HEK293 (cell line): Measurements from ENCODE around the gene LMBRD2.

Experiments
- CTCF ChIA-PET: fragments of 350-600 bp; formaldehyde crosslinking; extraction: SDS; loops from one replicate; lab custom pipeline; 2021; ENCODE audit warnings: antibody characterized with exemption; lab: Yijun Ruan, JAX
- POLR2A ChIA-PET: fragments of 300-600 bp; formaldehyde crosslinking; extraction: SDS; loops from one replicate; lab custom pipeline; 2020; ENCODE audit warnings: antibody characterized with exemption, inconsistent platforms; lab: Yijun Ruan, JAX
- H3K27ac ChIP-seq: fragments of 200-500 bp; sonication (Bioruptor generic); 2 replicates; pipeline ENCODE4 v1.5.1; 2014; ENCODE audit warnings: low read depth, low read length, control low read depth, inconsistent platforms; ENCODE audit errors: extremely low read depth
- H3K36me3 ChIP-seq, 2 experiments: fragments of 200-500 bp in 1 of 2; sonication (Bioruptor generic) in 1 of 2; 1 replicate in 1 of 2; 2 replicates in 1 of 2; pipeline ENCODE4 v1.5.1; 2014 to 2017; ENCODE audit warnings: inconsistent platforms in 2 of 2, low read length in 2 of 2; ENCODE audit not compliant: control insufficient read depth in 2 of 2, insufficient read depth in 1 of 2
- H3K4me1 ChIP-seq: fragments of 200-500 bp; sonication (Bioruptor generic); 2 replicates; pipeline ENCODE4 v1.5.1; 2014; ENCODE audit warnings: mild to moderate bottlenecking, low read length, inconsistent platforms; ENCODE audit not compliant: control insufficient read depth, insufficient read depth
- H3K4me3 ChIP-seq: 2 replicates; pipeline ENCODE4 v1.5.1; 2011; ENCODE audit warnings: low read depth, mild to moderate bottlenecking, control low read depth, low read length, moderate library complexity
- H3K9me3 ChIP-seq: fragments of 200-500 bp; sonication (Bioruptor generic); 2 replicates; pipeline ENCODE4 v1.5.1; 2014; ENCODE audit warnings: low read depth, low read length, inconsistent platforms; ENCODE audit not compliant: control insufficient read depth, insufficient read depth
- EGR2 ChIP-seq: fragments of 450-650 bp; formaldehyde crosslinking; IDR thresholded peaks from 2 replicates; pipeline ENCODE4 v1.5.1; 2016; ENCODE audit warnings: low read depth, missing biosample characterization, missing genetic modification characterization
- IKZF3 ChIP-seq: fragments of 450-650 bp; IDR thresholded peaks from 2 replicates; pipeline ENCODE4 v1.5.0; 2018; ENCODE audit warnings: missing biosample characterization, mild to moderate bottlenecking, missing genetic modification characterization, moderate library complexity
- KLF9 ChIP-seq: fragments of 450-650 bp; formaldehyde crosslinking; IDR thresholded peaks from 2 replicates; pipeline ENCODE4 v1.5.1; 2016; ENCODE audit warnings: missing biosample characterization, missing genetic modification characterization, low read depth
- MZF1 ChIP-seq: fragments of 450-650 bp; formaldehyde crosslinking; IDR thresholded peaks from 2 replicates; pipeline ENCODE4 v1.5.1; 2017; ENCODE audit warnings: missing biosample characterization, missing genetic modification characterization, borderline replicate concordance
- PBX3 ChIP-seq: sonication (generic); formaldehyde crosslinking; IDR thresholded peaks from 2 replicates; pipeline ENCODE4 v1.8.1; 2022; ENCODE audit warnings: mild to moderate bottlenecking, moderate library complexity, missing genetic modification reagents
- ZNF223 ChIP-seq: fragments of 450-650 bp; formaldehyde crosslinking; IDR thresholded peaks from 2 replicates; pipeline ENCODE4 v1.5.1; 2016; ENCODE audit warnings: missing biosample characterization, missing genetic modification characterization
- ZNF274 ChIP-seq, 2 experiments: fragments of 200-500 bp in 1 of 2; fragments of 450-650 bp in 1 of 2; sonication (Bioruptor generic) in 1 of 2; formaldehyde crosslinking in 1 of 2; IDR thresholded peaks; 2 replicates each; pipeline versions ENCODE4 v1.5.1 to v1.6.1; 2014 to 2016; ENCODE audit warnings: borderline replicate concordance in 1 of 2, inconsistent platforms in 1 of 2, low read length in 1 of 2, missing biosample characterization in 1 of 2, missing genetic modification characterization in 1 of 2
- ZNF350 ChIP-seq: fragments of 450-650 bp; formaldehyde crosslinking; IDR thresholded peaks from 2 replicates; pipeline ENCODE4 v1.5.0; 2017; ENCODE audit warnings: missing biosample characterization, mild to moderate bottlenecking, missing genetic modification characterization
- ZNF473 ChIP-seq: fragments of 450-650 bp; formaldehyde crosslinking; IDR thresholded peaks from 2 replicates; pipeline ENCODE4 v1.5.1; 2017; ENCODE audit warnings: missing biosample characterization, missing genetic modification characterization
- ZNF514 ChIP-seq: fragments of 450-650 bp; formaldehyde crosslinking; IDR thresholded peaks from 2 replicates; pipeline ENCODE4 v1.5.1; 2016; ENCODE audit warnings: missing biosample characterization, missing genetic modification characterization
- ZNF549 ChIP-seq: fragments of 450-650 bp; IDR thresholded peaks from 2 replicates; pipeline ENCODE4 v1.5.1; 2018; ENCODE audit warnings: missing biosample characterization, missing genetic modification characterization, mild to moderate bottlenecking, inconsistent platforms, moderate library complexity
- ZNF561 ChIP-seq: fragments of 450-650 bp; IDR thresholded peaks from 2 replicates; pipeline ENCODE4 v1.5.1; 2018; ENCODE audit warnings: missing biosample characterization, missing genetic modification characterization, borderline replicate concordance
- ZNF596 ChIP-seq: fragments of 450-650 bp; IDR thresholded peaks from 2 replicates; pipeline ENCODE4 v1.5.0; 2018; ENCODE audit warnings: missing biosample characterization, mild to moderate bottlenecking, missing genetic modification characterization, moderate library complexity
- ZNF600 ChIP-seq: fragments of 450-650 bp; formaldehyde crosslinking; IDR thresholded peaks from 2 replicates; pipeline ENCODE4 v1.5.1; 2016; ENCODE audit warnings: missing biosample characterization, missing genetic modification characterization
- ZNF654 ChIP-seq: fragments of 450-650 bp; formaldehyde crosslinking; IDR thresholded peaks from 2 replicates; pipeline ENCODE4 v1.5.1; 2016; ENCODE audit warnings: low read depth, missing biosample characterization, missing genetic modification characterization
- ZSCAN16 ChIP-seq: fragments of 450-650 bp; formaldehyde crosslinking; IDR thresholded peaks from 2 replicates; pipeline ENCODE4 v1.5.1; 2016; ENCODE audit warnings: missing biosample characterization, missing genetic modification characterization
- TF ChIP-seq, protein P1 (sequence below): fragments of 450-650 bp; formaldehyde crosslinking; IDR thresholded peaks from 2 replicates; pipeline ENCODE4 v1.5.1; 2017; ENCODE audit warnings: missing biosample characterization, missing genetic modification characterization
- TF ChIP-seq, protein P2 (sequence below): fragments of 450-650 bp; formaldehyde crosslinking; IDR thresholded peaks from 2 replicates; pipeline ENCODE4 v1.5.1; 2016; ENCODE audit warnings: missing biosample characterization, missing genetic modification characterization
- TF ChIP-seq, protein P3 (sequence below): fragments of 450-650 bp; formaldehyde crosslinking; IDR thresholded peaks from 2 replicates; pipeline ENCODE4 v1.5.1; 2016; ENCODE audit warnings: missing biosample characterization, missing genetic modification characterization, low read depth
- TF ChIP-seq, protein P4 (sequence below): fragments of 450-650 bp; formaldehyde crosslinking; IDR thresholded peaks from 2 replicates; pipeline ENCODE4 v1.5.1; 2017; ENCODE audit warnings: missing biosample characterization, missing genetic modification characterization
- TF ChIP-seq, protein P5 (sequence below): fragments of 450-650 bp; formaldehyde crosslinking; conservative IDR thresholded peaks from 2 replicates; pipeline ENCODE4 v1.5.1; 2016; ENCODE audit warnings: low read depth, missing biosample characterization, missing genetic modification characterization

LMBRD2 gene

GRCh38 chr5:36066001-36066539 lies 85.6 kb downstream of the LMBRD2 start:
- Histone ChIP-seq H3K9me3 (no peaks in the 10 kb centered on the region), H3K36me3 (no peaks in the 10 kb centered on the region), H3K4me3 (peak overlapping the region; percentile 47), H3K27ac (no peak overlapping the region), H3K4me1 (no peaks in the 10 kb centered on the region)
- ChIA-PET POLR2A (interaction anchor here (1.0 to 1.2 kb wide), 2 partner anchors 87 to 141 kb away, joined by 3 read pairs; no protein-coding TSS in a partner anchor), CTCF (interaction anchor here (2.1 kb wide), 1 partner anchor 13 kb away, joined by 21 read pairs; no protein-coding TSS in a partner anchor)
- TF ChIP-seq IKZF3 (peak; percentile 30; the same call in 1 of the 2 replicates), EGR2 (tag by site-specific recombination) (no peak), ZNF561 (tag by site-specific recombination) (0 out of 2 replicates have a peak, but pooled peaks have one; percentile 74), ZNF223 (tag by site-specific recombination) (peak; percentile 93), MZF1 (tag by site-specific recombination) (no peak), ZNF600 (tag by site-specific recombination) (no peak), ZNF596 (tag by site-specific recombination) (no peak)
- TF ChIP-seq, protein P1, sequence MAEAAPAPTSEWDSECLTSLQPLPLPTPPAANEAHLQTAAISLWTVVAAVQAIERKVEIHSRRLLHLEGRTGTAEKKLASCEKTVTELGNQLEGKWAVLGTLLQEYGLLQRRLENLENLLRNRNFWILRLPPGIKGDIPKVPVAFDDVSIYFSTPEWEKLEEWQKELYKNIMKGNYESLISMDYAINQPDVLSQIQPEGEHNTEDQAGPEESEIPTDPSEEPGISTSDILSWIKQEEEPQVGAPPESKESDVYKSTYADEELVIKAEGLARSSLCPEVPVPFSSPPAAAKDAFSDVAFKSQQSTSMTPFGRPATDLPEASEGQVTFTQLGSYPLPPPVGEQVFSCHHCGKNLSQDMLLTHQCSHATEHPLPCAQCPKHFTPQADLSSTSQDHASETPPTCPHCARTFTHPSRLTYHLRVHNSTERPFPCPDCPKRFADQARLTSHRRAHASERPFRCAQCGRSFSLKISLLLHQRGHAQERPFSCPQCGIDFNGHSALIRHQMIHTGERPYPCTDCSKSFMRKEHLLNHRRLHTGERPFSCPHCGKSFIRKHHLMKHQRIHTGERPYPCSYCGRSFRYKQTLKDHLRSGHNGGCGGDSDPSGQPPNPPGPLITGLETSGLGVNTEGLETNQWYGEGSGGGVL (tag by site-specific recombination) = no peak

DNA sequence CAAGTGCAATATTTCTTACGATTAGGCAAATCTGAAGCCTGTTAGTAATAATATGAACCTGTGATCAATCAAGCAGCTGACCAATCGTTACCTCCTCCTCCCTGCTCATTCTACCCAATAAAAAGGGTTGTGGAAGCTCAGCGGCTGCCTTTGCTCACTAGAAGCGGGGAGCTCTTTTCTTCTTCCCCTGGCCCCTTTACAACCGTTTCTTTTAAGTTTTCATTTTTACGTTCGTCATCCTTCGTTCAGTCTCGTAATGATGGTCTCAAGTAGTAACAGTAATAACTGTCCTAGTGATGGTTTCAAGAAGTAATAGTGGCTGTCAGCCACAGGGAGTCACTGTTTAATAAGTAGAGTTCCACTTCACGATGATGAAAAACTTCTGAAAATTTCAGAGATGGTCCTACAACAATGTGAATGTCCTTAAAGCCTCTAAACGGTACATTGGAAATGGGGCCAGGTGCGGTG lies 91.2 kb downstream of the LMBRD2 start:
- CTCF ChIA-PET = interaction anchor here (0.6 to 2.8 kb wide), 14 partner anchors 15 to 1482 kb away, joined by 3 to 13 read pairs (median 3); partner anchors contain the start of gene NADK2
- H3K4me3 ChIP-seq = no peak overlapping the region
- H3K27ac ChIP-seq = no peak overlapping the region
- no peaks in the 10 kb centered on the region for H3K9me3 ChIP-seq
- POLR2A ChIA-PET = no interaction called here
- H3K36me3 ChIP-seq = no peaks in the 10 kb centered on the region
- H3K4me1 ChIP-seq = no peaks in the 10 kb centered on the region
- no peak for TF ChIP-seq ZNF549 (tag by site-specific recombination)
- TF ChIP-seq ZNF274 (IDR thresholded peaks at IDR 0.05; ENCODE audit: low read length) = no peak
- TF ChIP-seq ZNF274 (tag by site-specific recombination; IDR thresholded peaks at IDR 0.05; ENCODE audit: borderline replicate concordance) = no peak
- TF ChIP-seq, protein P2, sequence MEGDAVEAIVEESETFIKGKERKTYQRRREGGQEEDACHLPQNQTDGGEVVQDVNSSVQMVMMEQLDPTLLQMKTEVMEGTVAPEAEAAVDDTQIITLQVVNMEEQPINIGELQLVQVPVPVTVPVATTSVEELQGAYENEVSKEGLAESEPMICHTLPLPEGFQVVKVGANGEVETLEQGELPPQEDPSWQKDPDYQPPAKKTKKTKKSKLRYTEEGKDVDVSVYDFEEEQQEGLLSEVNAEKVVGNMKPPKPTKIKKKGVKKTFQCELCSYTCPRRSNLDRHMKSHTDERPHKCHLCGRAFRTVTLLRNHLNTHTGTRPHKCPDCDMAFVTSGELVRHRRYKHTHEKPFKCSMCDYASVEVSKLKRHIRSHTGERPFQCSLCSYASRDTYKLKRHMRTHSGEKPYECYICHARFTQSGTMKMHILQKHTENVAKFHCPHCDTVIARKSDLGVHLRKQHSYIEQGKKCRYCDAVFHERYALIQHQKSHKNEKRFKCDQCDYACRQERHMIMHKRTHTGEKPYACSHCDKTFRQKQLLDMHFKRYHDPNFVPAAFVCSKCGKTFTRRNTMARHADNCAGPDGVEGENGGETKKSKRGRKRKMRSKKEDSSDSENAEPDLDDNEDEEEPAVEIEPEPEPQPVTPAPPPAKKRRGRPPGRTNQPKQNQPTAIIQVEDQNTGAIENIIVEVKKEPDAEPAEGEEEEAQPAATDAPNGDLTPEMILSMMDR (tag by site-specific recombination) = 0 out of 2 replicates have a peak, but pooled peaks have one; percentile 46
- TF ChIP-seq KLF9 (tag by site-specific recombination) = no peak
- TF ChIP-seq ZNF473 (tag by site-specific recombination) = no peak
- TF ChIP-seq ZNF350 (tag by site-specific recombination) = no peak
- TF ChIP-seq, protein P3, sequence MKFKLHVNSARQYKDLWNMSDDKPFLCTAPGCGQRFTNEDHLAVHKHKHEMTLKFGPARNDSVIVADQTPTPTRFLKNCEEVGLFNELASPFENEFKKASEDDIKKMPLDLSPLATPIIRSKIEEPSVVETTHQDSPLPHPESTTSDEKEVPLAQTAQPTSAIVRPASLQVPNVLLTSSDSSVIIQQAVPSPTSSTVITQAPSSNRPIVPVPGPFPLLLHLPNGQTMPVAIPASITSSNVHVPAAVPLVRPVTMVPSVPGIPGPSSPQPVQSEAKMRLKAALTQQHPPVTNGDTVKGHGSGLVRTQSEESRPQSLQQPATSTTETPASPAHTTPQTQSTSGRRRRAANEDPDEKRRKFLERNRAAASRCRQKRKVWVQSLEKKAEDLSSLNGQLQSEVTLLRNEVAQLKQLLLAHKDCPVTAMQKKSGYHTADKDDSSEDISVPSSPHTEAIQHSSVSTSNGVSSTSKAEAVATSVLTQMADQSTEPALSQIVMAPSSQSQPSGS = no peak
- no peak for TF ChIP-seq ZSCAN16
- TF ChIP-seq ZNF654 (tag by site-specific recombination) = peak; percentile 74
- TF ChIP-seq, protein P4, sequence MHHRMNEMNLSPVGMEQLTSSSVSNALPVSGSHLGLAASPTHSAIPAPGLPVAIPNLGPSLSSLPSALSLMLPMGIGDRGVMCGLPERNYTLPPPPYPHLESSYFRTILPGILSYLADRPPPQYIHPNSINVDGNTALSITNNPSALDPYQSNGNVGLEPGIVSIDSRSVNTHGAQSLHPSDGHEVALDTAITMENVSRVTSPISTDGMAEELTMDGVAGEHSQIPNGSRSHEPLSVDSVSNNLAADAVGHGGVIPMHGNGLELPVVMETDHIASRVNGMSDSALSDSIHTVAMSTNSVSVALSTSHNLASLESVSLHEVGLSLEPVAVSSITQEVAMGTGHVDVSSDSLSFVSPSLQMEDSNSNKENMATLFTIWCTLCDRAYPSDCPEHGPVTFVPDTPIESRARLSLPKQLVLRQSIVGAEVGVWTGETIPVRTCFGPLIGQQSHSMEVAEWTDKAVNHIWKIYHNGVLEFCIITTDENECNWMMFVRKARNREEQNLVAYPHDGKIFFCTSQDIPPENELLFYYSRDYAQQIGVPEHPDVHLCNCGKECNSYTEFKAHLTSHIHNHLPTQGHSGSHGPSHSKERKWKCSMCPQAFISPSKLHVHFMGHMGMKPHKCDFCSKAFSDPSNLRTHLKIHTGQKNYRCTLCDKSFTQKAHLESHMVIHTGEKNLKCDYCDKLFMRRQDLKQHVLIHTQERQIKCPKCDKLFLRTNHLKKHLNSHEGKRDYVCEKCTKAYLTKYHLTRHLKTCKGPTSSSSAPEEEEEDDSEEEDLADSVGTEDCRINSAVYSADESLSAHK (tag by site-specific recombination) = 0 out of 2 replicates have a peak, but pooled peaks have one; percentile 57
- no peak for TF ChIP-seq PBX3 (CRISPR knock-in tag)
- TF ChIP-seq ZNF514 (tag by site-specific recombination) = no peak
- TF ChIP-seq, protein P5, sequence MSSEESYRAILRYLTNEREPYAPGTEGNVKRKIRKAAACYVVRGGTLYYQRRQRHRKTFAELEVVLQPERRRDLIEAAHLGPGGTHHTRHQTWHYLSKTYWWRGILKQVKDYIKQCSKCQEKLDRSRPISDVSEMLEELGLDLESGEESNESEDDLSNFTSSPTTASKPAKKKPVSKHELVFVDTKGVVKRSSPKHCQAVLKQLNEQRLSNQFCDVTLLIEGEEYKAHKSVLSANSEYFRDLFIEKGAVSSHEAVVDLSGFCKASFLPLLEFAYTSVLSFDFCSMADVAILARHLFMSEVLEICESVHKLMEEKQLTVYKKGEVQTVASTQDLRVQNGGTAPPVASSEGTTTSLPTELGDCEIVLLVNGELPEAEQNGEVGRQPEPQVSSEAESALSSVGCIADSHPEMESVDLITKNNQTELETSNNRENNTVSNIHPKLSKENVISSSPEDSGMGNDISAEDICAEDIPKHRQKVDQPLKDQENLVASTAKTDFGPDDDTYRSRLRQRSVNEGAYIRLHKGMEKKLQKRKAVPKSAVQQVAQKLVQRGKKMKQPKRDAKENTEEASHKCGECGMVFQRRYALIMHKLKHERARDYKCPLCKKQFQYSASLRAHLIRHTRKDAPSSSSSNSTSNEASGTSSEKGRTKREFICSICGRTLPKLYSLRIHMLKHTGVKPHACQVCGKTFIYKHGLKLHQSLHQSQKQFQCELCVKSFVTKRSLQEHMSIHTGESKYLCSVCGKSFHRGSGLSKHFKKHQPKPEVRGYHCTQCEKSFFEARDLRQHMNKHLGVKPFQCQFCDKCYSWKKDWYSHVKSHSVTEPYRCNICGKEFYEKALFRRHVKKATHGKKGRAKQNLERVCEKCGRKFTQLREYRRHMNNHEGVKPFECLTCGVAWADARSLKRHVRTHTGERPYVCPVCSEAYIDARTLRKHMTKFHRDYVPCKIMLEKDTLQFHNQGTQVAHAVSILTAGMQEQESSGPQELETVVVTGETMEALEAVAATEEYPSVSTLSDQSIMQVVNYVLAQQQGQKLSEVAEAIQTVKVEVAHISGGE (tag by site-specific recombination) = no peak
